HG03108 (cell line): Measurements from ENCODE around the gene GYPE.
"Not testable (repeated sequence)": the region's sequence is repeated elsewhere in the genome, so short reads cannot be mapped to it uniquely, and the experiment has no call there.

ENCODE experiments used
- ATAC-seq: cut with Tn5 transposase; IDR thresholded peaks from one replicate; pipeline ENCODE4 v1.9.1; 2021; ENCODE audit warnings: moderate library complexity; ENCODE audit not compliant: unreplicated experiment

Gene GYPE

DNA sequence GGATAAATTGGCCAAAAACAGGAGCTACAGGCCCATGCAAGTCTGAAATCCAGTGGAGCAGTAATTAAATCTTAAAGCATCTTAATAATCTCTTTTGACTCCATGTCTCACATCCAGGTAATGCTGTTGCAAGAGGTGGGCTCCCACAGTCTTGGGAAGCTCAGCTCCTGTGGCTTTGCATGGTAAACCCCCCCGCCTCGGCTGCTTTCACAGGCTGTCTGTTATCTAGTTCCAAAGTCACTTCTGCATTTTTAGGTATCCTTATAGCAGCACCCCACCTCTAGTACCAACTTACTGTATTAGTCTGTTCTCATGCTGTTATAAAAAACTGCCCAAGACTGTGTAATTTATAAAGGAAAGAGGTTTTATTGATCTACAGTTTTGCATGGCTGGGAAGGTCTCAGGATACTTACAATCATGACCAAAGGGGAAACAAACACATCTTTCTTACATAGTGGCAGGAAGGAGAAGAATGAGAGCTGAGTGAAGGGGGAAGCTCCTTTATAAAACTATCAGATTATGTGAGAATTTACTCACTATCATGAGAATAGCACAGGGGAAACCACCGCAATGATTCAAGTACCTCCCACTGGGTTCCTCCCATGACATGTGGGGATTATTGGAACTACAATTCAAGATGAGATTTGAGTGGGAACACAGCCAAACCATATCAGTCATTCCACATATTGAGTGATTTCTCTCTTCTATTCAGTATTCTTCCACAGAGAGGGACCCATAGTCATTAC, 34.7 kb downstream of the GYPE start:
- not testable (repeated sequence) for ATAC-seq

DNA sequence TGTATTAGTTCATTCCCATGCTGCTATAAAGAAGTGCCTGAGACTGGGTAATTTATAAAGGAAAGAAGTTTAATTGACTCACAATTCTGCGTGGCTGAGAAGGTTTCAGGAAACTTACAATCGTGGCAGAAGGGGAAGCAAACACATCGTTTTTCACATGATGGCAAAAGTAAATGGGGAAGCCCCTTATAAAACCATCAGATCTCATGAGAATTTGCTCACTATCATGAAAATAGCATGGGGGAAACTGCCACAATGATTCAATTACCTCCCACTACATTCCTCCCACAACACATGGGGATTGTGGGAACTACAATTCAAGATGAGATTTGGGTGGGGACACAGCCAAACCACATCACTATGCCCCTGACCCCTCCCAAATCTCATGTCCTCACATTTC, 35.4 kb downstream of the GYPE start:
- not testable (repeated sequence) for ATAC-seq

DNA sequence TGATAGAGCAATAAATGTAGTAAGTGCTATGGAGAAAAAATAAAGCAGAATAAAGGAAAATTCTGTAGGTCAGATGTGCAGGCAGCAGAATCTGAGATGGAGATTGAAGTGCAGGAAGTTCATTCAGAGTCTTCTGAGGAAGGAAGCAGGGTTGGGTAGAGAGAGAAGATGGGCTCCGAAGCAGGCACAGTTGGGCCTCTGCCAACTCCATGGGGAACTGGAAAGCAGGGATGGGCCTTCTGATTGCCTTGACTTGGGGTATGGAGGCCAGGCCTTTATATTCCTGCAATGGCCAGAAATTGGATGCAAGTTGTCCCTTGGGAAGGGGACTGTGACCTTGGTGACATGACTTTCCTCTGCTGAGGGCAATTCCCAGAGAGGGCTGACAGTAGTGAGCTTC, 42.6 kb downstream of the GYPE start:
- not testable (repeated sequence) for ATAC-seq

DNA sequence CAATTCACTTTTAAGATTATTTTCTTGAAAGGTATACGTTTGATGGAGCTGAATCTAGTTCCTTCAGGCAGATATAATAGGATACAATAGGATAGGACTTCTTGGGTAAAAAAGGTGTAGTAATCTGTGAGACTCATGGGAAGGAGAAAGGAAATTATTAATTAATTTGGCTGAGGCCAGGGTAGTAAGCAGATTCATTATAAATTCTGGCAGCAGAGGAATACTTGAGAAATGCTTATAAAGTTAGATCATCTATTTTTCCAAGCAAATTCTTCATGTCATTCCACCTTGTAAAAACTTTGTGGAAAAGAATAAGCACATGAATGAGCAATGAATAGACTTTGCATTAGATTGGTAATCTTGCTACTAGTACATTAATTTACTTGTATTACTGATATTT, 46.9 kb downstream of the GYPE start:
- no peak for ATAC-seq

DNA sequence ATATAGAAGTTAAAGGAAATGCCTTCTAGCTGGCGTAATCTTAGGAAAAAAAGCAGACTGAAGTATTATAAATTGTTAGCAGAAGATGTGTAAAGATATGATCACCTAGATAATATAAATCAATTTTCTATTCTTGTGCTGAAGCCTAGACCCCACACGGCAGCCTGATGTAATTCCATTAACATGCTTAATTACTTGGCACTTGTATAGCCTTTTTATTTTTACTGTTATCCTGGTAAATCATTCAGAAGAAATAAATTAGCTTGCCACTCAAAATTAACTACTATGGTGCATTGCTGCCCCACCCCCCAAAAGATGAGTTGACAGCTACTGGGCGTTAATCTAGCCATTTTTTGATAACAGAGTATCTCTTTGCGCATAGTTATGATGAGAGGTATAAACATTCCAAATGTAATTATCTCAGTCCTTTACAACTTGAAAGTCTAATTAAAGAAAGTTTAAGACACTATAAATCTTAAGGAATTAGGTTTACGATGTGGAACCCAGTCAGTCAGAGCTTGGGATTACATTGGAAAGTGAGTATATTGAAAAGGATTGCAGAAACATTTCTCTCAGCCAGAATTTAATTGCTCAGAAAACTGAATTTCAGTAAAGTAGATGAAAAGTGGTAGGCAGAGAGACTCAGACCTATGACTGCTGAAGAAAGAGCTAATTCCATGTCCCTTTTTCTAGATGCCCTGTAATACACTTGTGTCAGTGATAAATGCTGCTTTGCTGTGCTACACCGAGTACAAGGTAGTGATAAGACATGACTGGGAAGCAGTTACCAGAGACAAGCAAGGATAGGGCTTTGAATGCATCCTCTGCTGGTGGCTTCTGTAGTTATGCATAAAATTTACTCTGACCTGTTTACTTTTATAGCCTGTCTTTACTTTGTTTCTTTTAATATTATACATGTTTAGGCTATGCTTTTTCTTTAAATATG, 47.7 kb downstream of the GYPE start:
- not testable (repeated sequence) for ATAC-seq

DNA sequence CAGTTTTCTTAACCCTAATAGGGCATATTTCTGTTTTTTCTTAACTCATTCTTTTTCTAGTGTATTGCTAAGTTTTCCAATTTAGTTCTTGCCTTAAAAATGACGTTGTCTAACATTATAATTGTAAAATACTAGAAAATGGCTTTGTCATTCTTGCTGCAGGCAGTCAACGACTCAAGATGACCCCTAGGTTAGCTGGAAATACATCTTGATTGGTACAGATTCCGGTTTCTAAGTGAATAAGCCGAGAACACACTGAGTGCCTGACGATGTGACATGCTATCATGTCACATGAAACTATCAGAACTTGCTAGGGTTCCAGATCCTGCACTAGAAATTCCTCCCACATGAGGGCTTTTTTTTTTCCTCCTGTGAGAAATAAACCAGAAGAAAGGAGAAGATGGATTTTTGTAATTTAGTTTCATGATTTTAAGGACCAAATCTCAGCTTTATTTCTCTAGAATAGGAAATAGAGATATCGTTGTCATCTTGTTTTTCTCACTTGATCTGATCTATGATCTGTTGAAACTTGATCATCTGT, 49.3 kb downstream of the GYPE start:
- not testable (repeated sequence) for ATAC-seq

DNA sequence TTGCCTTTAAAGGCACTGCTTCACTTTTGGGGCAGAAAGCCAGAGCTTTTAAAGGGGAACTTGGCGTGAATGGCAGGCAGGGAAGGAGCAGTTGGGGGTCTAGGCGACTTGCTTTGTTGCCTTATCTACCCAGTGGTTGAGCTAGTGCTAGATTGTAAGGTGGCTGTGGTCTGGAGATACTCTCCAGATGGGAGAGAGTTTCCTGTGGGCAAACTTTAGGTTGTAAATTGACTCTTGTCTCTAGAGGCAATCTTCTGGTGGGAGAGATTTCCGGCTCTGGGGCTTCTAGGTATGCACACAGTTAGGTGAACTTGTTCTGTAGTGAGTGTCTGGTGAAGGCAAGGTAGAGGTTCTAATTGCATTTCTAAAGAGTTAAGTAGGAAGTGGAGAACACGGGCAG, 50.7 kb downstream of the GYPE start:
- not testable (repeated sequence) for ATAC-seq

DNA sequence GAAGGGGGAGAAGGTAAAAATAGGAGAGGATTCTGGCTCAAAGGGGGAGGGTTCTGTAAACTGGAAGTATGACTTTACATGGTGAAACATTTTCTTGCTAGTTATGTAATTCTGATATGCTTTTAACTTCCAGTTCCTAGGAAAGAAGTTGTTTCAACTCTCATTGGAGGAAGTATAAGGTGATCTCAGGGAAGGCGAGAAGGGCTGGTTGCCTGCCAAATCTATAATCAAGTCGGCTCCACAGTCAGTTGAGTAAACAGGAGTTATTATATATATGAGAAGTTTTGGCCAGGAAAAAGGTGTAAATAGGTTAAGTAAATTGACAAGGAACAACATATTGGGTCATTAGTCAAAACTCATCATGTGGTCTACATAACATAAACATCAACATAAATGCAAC, 56.1 kb downstream of the GYPE start:
- not testable (repeated sequence) for ATAC-seq

DNA sequence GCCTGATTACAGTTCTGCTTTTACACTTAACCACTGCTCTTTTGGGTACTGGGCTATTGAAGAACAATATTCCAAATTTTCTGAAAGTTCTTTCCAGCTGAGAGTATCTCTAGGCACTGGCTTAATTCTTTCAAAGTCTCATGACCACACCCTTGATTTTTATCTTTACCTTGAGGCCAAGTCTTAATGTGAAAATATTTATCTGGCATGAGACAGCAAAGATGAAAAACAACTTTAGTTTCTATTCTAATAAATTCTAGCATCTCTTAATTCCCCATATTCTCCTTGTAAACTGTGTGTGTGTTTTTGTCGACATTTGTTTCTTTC, 61.9 kb downstream of the GYPE start:
- ATAC-seq = not testable (repeated sequence)

DNA sequence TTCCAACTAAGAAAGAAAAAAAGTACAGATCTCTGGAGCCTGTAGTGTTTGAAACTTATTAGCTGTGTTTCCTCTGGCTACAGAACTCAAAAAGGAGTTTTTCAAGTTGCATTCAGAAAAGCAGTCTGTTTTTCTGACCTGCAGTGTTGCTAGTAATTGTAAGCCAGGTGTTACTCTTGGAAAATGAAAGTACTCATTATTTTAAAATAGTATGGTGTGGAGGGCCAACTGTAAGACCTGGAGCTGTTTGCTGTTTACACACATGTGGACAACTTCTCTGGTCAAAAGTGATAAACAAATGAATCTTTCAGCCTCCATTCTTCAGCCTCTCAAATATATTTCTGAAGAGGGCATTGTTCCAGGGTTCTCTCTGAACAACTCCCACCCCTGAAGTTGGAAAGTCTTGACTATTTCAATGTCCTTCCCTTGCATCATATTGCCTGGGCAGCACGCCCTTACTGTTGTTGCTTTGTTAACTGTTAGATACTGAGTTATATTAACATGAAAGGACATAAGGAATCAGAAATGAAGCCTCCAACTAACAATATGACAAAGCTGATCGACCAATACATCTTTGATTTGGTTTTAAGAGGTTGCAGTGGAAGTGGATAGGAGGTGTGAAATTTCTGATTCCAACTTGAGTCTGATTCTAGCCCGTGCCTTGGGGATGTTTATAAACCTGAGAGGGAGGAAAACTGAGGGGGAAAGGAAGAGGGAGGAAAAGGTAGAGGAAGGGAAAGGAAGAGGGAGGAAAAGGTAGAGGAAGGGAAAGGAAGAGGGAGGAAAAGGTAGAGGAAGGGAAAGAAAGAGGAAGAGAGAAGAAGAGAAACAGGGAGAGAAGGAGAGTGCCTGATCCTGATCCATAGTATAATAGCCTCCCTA, 62.5 kb downstream of the GYPE start:
- ATAC-seq = not testable (repeated sequence)

DNA sequence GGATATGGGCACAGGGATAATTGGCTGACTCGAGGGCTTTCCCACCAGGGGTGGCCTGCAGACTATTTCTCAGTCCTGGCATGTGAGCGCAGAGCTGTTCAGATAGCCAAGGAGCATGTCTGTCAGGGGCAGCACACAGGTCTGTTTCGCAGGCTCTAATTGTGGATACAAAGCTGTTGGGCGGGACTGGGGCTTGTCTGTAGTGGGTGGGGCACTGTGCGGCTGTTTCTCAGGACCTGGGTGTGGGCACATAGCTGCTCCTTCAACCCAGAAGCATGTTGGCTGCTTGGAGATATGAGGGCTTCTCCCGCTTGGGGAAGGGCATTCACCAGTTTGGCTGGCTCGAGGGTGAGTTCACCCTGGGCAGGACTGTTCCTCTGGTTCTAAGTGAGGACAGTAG, 65.9 kb downstream of the GYPE start:
- not testable (repeated sequence) for ATAC-seq

DNA sequence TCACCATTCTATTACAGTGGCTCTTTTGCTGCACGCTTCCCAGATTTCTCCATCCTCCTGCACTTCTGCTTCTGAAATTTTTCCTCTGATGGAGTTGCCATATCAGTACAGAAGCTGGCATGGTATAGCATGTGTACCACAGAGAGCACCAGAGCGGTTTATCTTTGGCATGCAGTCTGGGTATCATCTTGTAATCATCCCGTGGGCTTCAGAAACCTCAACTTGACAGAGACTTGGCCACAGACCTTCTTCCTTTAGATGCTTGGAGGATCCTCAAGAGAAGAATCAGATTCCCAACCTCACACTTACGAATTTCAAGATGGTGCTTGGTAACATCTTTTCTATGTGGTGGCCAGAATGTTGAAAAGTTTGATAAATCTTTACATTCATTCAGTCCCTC, 71.2 kb downstream of the GYPE start:
- not testable (repeated sequence) for ATAC-seq

DNA sequence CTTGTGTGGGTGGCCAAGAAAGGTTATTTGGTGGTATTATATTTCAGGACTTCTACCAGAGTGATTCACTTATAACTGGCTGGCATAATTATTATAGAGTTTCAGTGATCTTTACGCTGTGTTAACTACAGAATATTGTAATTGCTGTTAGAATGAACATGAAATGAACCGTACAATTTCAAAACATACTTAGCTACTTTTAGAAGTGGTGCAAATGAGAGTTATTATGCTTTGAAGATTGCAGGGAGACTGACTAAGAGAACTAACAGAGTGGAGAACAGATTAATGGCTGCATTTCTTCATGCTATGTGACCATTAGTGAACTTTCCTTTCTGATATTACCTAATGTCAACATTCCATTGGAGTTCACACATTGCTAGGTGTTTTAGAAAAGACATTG, 71.7 kb downstream of the GYPE start:
- ATAC-seq = not testable (repeated sequence)

DNA sequence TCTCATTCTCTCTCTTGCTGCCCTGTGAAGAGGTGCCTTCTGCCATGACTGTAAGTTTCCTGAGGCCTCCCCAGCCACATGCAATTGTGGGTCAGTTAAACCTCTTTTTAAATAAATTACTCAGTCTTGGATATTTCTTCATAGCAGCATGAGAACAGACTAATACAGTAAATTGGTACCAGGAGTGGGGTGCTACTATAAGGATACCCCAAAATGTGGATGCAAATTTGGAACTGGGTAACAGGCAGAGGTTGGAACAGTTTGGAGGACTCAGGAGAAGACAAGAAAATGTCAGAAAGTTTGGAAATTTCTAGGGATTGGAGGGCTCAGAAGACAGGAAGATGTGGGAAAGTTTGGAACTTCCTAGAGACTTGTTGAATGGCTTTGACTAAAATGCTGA, 74.8 kb downstream of the GYPE start:
- ATAC-seq = not testable (repeated sequence)

DNA sequence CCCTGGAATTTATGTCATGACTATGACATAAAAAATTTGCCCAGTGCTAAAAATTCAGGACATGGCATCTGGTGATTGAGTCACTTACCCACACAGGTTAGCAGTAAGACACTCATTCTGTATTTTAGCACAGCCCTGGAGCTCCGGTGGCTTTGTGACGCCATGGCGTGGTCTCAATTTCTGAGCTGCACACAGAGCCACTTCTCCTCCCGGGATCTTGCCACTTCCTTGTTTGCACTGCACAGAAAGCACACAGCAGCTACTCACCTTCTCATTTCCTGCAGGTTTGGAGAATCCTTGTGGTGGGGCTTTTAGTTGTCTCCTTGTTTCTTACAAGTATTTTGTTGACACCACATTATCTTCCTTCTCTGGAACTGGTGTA, 76.1 kb downstream of the GYPE start:
- not testable (repeated sequence) for ATAC-seq
